HG03097 (cell line): ENCODE data around the gene MAP2K5.

ENCODE experiments used
- ATAC-seq: cut with Tn5 transposase; IDR thresholded peaks from one replicate; pipeline ENCODE4 v1.9.1; 2021; ENCODE audit not compliant: unreplicated experiment, low FRiP score

The MAP2K5 gene

GRCh38 chr15:67818464-67818863 lies 276.0 kb downstream of the MAP2K5 start:
- no peak for ATAC-seq

DNA sequence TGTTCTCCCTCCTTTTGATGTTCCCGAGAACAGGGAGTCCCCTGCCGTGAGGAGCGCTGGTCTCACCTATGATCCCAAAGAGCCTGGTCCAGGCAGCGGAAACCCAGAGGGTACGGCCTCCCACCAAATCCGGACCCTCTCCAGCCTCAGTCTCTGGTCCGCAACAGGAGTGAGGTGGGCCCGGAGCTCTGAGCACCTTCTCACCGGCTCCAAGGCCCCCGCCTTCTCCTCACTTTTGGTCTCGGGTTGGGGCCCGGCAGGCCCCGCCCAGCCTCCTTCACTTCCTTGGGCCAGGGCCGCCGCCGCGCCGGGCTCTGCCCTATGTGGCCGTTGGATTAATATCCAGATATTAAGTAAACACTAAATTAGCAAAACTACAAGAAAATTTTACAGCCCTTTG lies 277.1 kb downstream of the MAP2K5 start:
- ATAC-seq, result no peak

DNA sequence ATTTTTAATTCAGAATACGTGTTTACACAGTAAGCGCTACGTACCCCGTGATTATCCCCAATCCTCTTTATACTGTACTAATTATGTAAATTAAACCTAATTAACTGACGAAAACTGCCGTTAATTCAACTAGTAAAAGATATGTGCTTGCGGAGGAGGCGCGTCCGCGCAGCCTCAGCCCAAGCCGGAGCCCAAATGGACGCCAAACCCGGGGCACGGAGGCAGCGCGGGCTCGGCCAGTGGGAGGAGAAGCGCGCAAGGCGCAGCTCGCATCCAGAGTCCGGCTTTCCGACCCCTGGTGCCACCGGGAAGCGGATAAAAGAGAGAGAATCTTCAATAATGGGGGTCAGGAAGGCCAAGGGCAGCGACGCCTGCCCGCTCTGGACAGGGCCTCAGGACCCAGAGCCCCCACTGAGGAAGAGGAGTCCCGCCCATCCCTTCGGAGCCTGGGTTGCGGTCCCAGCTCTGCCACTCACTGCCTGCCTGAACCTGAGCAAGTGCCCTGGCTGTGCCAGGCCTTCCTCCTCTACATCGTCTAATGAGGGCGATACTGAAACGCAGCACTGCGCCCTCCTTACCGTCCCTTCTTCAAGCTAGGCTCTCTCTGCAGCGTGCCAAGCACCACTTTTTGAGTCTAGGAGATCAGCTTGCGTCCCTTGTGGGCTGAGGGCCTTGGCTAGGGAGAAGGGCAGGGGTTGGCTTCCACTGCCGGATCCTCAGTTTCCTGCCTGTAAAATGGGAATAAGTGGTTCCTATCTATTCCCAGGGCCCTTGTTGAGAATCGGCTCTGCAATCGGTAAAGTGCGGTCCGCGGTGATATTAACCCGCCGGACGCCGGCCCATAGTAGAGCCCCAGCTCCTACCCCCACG lies 277.9 kb downstream of the MAP2K5 start:
- ATAC-seq, result no peak

GRCh38 chr15:67820992-67821783 lies 278.7 kb downstream of the MAP2K5 start:
- ATAC-seq, result no peak

DNA sequence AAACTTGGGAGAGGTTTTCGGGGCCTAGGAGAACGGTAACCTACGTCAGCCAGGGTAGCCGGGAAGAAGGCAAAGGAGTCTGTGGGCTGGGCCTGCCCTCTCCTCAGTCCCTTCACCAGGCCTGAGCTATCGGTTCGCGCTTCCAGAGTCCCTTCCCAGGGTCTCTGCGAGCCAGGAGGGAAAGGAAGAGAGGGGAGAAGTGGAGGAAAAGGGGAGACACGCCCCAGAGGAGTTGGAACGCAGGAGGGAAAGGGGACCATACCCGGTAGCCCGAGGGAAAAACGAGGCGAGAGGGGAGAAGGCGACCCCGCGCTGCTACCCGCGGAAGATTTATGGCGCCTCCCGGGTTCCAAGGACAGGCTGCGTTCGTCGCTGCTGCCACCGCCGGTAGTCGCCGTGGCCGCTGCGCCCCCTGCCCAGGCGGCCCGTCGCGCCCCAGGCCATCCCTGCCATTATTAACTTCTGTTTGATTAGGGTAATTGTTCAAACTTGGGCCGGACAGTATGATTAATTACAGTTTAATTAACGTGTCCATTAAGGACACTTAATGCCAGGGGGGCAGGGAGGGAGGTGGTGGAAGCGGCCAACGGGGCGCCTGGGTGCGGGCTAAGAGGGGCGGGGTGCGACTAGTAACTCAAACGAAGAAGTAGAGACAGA lies 279.4 kb downstream of the MAP2K5 start:
- no peak for ATAC-seq

GRCh38 chr15:67822537-67823313 lies 280.2 kb downstream of the MAP2K5 start:
- no peak for ATAC-seq

DNA sequence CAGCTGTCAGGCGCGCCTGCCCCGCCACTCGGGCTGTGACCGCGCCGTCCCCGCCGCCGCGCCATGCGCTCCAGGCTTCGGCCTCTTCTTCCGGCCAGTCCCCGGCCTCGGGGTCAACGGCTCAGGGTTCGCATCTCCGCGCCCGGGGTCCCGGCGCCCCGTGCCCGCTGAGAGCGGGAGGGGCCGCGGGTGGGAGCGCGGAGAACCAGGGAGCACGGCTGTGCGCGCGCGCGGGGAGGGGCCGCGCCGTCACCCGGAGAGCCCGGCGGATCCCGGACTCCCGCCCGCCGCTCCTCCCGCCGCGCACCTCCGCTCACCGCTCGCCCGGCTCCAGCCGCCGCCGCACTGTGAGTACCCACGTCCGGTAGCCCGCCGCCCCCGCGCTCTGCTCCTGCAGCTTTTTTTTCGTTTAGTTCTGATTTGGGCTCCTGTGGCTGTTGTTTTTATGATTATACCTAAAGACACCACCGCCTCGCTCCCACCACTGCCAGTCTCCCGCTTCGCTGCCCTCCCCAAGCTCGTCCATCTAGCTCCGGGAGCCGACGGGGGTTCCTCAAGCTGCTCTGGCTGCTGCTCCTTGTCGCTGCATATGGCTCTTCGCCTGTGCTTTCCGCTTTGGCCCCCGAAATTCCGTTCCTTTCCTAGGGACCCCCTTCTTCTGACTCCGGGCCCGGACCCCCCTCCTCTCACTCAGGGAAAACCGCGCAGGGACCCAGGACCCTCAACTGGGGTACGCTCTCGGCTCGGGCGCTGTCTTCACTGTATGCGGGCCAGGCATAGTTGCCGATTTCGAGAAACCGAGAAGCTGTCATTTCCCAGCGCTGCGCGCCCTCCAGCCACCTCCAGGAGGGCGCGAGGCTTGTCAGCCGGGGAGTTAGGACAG lies 281.1 kb downstream of the MAP2K5 start:
- ATAC-seq, result no peak

- no peak for ATAC-seq
Observed at GRCh38 chr15:67824197-67824968, 281.9 kb downstream of the MAP2K5 start.

DNA sequence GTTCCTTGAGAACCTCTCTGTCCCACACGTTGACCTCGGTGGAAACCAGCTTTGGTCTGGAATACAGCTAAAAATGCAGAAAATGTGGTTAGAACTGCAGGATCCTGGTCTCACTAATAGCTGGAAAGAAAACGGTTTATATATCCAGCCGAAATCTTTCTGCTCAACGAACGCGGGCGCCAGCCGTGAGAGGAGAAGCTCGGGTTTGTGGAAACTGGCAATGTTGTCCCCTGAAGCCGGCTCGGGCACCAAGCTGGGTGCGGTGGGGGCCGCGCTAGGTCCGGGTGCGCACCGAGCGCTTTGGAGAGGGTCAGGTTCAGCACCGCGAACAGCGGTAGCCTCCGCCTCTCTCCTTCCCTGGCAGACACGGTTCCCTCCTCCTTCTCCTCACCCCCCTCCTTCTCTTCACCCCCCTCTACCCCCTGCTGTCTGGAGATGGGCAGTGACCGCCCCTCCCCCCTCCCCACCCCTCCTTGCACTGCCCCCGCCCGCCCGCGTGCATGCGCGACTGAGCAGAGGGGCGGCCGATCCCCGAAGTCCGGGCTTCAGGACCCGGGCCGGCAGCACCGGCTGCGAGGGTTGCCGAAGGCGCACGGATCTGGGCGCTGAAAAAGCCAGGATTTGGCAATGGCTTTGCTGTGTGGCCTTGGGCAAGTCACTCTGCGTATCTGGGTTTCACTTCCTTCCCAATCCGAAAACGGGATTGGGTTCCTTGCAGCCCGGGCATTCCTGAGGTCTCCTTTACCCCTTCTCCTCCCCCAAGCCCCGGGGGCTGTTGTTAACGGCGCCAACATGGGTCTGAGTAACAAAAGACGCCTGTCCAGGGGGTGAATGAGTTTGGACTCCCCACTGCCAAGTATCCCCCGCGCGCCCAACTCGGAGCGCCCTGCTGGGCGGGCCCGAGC lies 282.7 kb downstream of the MAP2K5 start, which contains the start of gene SKOR1:
TSS of gene SKOR1 (plus strand) at position 534 of the 905 bp plus-strand sequence. CDS start at position 628, 94 bp downstream.
- ATAC-seq, result no peak

- no peak for ATAC-seq
Observed at GRCh38 chr15:67825881-67826716, 283.6 kb downstream of the MAP2K5 start.

DNA sequence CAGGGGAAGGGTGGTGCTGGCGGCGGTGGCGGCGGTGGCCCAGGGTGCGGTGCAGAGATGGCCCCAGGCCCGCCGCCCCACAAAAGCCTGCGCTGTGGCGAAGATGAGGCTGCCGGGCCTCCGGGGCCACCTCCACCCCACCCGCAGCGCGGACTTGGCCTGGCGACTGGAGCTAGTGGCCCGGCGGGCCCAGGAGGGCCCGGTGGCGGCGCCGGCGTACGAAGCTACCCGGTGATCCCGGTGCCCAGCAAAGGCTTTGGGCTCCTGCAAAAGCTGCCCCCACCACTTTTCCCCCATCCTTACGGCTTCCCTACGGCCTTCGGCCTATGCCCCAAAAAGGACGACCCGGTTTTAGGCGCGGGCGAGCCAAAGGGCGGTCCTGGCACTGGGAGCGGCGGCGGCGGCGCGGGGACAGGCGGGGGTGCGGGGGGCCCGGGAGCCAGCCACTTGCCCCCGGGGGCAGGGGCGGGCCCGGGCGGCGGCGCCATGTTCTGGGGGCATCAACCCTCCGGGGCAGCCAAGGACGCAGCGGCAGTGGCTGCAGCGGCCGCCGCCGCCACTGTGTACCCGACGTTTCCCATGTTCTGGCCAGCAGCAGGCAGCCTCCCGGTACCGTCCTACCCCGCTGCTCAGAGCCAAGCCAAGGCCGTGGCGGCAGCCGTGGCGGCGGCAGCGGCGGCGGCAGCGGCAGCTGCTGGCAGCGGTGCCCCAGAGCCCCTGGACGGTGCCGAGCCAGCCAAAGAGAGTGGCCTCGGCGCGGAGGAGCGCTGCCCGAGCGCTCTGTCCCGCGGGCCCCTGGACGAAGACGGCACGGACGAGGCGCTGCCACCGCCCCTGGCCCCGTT lies 284.4 kb downstream of the MAP2K5 start:
- ATAC-seq, result no peak

- no peak for ATAC-seq
Observed at GRCh38 chr15:67827562-67828277, 285.2 kb downstream of the MAP2K5 start.

- no peak for ATAC-seq
Observed at GRCh38 chr15:67828278-67828968, 285.9 kb downstream of the MAP2K5 start.

- ATAC-seq, result no peak
Observed at GRCh38 chr15:67828969-67829646, 286.6 kb downstream of the MAP2K5 start.
